ENCODE measurements around the gene MMP2.

Gene MMP2

DNA sequence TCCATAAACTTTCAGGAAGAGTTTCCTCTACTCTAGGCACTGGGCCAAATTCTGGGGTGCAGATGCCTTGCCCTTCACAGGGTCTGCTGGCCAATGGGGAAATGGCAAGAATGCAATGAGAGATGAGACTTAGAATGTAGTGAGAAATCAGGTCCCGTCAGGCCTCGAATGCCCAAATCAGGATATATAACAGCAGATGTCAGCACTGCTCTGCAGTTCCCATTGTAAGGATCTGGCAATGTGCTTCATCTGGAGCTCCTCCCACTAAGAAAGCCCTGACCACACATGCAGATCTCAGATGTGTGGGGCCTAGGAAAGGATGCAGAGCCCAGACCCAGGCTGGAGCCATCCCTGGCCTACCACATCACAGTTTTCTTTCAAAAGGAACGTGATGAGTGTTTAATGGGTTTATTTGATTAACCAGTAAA is 16.0 kb downstream of the MMP2 start:
- DNase-seq (ENCODE audit: low read depth in 2 of 2): no peak

GRCh38 chr16:55495616-55496289 is 16.8 kb downstream of the MMP2 start:
- DNase-seq (ENCODE audit: low read depth in 2 of 2): no peak

DNA sequence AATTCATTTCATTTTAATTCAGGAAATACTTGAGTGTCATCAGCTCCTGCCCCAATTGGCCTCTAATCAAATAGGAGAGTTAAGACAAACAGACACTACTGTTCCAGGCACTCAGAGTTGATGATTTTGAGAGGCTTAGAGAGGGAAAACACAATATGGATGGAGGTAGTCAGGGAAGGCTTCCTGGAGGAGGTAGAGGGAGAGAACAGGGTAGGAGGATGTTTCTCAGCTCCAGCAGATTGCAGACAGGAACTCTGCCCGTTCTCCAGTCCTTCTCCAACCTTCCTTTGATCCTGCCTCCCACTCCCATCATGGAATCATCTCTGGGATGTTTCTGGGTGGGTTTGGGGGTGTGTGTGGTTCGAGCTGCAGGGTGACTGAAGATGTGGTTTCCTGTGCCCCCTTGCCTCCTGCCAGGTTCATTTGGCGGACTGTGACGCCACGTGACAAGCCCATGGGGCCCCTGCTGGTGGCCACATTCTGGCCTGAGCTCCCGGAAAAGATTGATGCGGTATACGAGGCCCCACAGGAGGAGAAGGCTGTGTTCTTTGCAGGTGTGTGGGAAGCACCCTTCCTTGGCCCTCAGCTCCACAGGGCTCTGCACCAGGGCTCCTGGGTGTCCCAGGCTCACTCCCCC is 17.6 kb downstream of the MMP2 start:
- no peak for DNase-seq (ENCODE audit: low read depth in 2 of 2)

GRCh38 chr16:55497558-55497957 is 18.6 kb downstream of the MMP2 start:
- DNase-seq (ENCODE audit: low read depth in 2 of 2): no peak

DNA sequence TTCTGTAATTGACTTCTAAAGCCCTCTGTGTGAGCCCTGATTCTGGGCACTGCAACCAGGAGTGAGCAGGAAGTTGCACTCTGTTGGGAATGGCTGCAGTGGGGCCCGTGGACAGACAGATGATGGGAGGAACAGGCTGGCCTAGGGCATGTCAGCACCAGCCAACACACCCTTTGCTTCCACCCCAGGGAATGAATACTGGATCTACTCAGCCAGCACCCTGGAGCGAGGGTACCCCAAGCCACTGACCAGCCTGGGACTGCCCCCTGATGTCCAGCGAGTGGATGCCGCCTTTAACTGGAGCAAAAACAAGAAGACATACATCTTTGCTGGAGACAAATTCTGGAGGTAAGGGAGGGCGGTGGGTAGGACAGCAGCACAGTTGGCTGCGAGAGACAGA is 19.1 kb downstream of the MMP2 start:
- no peak for DNase-seq (ENCODE audit: low read depth in 2 of 2)

GRCh38 chr16:55499281-55499680 is 20.3 kb downstream of the MMP2 start:
- no peak for DNase-seq (ENCODE audit: low read depth in 2 of 2)

DNA sequence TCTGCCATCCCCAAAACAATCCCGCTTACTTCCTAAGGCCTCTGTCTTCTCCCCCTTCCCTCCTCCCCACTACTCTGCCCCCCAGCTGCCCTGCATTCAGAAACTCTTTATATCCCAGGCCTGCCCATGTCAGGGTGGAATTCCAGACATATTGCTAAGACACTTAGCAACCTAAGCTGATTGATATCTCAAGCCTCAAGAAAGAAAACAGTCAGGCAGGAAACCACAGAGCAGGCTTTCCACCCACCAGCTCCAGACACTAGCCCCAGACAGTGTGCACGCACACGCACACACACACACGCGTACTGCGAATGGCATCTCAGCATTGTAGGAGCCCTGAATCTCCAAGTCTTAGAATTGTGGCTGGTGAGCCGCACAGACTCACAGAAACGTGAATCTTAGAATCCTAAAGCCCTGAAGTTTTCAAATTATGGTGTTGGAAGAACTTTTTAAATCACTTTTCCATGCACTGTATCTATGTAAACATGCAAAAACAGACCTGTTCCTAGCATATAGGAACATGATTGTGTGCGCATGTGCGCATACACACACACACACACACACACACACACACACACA is 21.0 kb downstream of the MMP2 start:
- DNase-seq (ENCODE audit: low read depth in 2 of 2): no peak

- DNase-seq (ENCODE audit: low read depth in 2 of 2): no peak
Measured at GRCh38 chr16:55500530-55501011, 21.6 kb downstream of the MMP2 start.

- DNase-seq (ENCODE audit: low read depth in 2 of 2): no peak
Measured at GRCh38 chr16:55501549-55502322, 22.7 kb downstream of the MMP2 start.

DNA sequence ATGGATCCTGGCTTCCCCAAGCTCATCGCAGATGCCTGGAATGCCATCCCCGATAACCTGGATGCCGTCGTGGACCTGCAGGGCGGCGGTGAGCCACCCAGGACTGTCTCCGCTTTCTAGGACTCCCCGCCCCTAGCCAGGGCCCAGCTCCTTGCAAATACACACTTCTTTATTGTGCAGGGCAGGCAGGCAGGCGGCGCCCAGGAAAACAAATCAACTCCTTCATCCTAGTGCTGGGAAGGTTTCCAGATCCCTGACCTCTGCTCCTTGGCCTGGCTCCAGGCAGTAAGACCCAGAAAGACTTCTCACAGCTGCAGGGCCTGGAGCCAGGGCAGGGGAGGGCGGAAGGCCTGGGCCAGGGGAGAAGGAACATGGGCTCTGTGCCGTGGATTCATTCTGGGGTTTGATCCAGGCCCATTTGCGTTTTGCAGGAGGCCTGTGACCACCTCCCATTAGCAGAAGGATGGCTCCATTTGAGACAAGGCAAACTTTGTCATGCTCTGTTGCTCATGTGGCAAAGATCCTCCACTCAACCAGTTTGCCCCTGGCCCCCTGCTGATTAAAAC is 23.9 kb downstream of the MMP2 start:
- DNase-seq (ENCODE audit: low read depth in 2 of 2): no peak

DNA sequence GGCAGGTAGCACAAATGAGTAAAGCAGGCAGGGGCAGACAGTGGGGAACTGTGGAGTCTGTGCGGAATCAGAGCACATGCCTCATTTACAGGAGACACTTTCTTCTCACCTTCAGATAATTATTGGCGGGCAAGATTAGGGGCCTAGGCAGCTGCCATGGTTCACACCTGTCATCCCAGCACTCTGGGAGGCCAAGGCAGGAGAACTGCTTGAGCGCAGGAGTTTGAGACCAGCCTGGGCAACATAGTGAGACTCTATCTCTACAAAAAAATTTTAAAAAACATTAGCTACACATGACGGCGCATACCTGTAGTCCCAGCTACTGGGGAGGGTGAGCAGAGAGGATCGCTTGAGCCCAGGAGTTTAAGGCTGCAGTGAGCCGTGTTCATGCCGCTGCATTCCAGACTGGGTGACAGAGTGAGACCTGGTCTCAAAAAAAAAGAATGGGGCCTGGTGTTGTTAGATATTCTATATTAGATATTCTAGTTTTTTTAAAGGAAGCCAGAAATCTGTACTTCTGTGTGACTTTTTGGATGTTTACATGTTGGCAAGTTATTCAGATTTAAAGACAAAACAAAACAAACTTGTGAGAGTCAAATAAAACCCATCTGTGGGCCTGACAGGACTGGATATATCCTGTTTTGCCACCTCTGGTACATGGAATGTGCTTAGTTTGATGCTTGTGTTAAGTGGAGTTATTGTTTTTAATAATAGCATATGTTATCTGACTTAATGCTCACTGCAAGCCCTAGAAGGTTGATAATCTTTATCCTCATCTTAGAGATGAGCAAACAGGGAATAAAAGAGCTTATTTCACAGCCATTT is 24.9 kb downstream of the MMP2 start:
- no peak for DNase-seq (ENCODE audit: low read depth in 2 of 2)

GRCh38 chr16:55505333-55506015 is 26.5 kb downstream of the MMP2 start:
- DNase-seq (ENCODE audit: low read depth in 2 of 2): no peak

- DNase-seq (ENCODE audit: low read depth in 2 of 2): no peak
Measured at GRCh38 chr16:55506083-55506482, 27.1 kb downstream of the MMP2 start.

DNA sequence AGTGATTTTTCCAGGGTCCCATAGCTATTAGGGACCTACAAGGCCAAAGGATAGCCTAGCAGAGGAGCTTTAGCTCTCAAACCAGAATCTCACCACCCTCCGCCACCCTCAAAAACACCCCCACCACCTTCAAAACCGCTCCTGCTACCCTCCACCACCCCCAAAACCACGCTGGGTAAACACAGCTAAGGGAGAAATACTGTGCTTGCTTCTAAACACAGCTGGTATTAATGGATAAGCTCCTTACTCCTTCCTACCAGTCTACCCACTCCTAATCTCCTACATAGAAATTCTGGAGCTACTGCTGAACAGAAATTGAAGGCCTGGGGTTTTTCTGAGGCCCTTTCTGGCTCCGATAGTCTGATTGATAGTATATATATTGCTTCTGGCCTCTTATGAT is 27.7 kb downstream of the MMP2 start:
- DNase-seq (ENCODE audit: low read depth in 2 of 2): no peak

DNA sequence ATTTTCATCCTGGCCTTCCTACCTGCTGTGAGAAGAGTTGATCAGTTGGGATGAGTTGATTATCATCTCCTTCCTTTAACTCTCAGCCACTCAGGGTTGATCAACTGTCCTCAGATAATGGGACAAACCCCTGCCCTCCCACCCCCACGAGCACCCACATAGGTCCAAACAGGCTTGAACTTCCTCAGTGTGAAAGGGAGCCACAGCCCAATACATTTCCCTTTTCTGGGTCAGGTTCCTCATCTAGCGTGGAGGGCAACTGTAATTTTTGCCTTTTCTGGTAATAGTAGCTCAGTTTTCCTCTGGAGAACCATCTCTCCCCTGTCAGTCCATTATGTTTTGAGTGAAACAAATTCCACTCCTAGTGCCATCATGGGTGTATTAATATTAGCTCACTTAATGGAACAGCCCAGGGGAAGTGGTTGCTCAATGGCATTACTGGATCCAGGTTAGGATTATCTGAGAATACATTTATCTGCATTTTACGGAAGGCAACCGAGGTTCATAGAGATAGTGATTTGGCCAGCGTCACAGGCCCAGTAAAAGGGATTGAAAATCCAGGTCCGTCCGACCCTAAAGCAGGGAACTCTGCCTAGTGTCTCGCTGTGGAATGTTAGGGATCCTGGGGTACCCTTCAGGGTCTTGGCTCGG is 29.4 kb downstream of the MMP2 start:
- no peak for DNase-seq (ENCODE audit: low read depth in 2 of 2)

DNA sequence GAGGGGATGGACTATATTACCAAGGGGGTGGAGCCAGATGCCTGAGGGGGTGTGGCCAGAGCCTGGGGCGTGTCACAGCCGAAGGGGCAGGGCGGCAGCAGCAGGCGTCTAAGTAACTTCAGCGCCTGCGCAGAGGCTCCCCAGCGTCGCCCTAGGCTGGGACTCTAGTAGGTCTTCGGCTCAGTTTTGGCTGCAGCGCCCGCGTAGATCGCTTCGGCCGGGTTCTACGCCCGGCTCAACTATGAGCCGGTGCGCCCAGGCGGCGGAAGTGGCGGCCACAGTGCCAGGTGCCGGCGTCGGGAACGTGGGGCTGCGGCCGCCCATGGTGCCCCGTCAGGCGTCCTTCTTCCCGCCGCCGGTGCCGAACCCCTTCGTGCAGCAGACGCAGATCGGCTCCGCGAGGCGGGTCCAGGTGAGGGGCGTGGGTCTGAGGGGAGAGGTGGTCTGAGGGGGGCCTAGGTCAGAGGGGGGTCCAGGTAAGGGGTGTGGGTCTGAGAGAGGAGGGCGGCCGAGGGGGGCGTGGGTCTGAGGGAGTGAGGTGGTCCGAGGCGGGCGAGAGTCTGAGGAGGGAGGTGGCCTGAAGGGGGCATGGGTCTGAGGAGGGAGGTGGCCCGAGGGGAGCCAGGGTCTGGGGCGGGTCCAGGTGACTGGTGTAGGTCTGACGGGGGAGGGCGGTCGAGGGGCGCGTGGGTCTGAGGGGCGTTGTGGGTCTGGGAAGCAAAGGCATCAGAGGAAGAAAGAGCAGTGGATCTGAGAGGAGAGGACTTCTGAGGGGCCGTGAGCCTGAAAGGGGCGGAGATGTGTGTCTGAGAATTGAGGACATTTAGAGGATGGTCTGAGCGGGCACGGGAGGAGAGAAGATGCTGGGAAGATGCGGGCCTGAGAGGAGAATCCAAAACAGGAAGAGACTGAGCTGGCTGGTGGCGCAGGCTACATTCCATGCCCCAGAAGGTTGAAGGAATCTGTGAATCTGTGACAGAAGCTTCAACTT is 30.2 kb downstream of the MMP2 start, which contains the start of gene LPCAT2:
Gene LPCAT2 (plus strand): TSS at position 132 of the 991 bp plus-strand sequence. CDS start 110 bp downstream, at position 242.
- no peak for DNase-seq (ENCODE audit: low read depth in 2 of 2)

DNA sequence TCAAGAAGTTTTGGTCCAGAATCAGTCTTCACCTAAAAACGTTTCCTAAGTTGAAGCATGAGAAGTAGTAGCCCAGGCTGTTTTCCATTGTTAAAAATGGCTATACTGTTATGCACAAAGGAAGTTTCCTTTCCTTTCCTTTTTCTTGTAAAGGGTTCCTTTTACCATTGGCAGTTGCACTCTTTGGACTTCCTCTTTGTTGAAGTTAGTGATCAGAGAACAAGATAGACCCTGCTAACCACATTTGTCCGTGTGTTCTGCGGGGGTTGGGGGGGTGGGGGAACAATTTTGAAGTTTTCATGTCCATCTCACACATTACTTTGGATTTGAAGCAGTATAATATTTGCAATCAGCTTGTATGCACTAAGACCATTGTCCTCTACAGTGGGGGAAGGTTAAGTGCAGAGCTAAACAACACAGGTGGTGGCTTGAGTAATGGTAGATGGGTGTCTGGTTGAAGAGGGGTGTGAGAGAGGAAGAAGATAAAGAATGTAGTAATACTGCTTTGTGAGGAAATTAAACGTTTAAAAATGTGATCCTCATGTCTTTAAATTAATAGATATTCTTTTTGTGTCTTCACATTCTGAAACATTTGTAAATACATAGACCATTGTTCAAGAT is 31.3 kb downstream of the MMP2 start:
- DNase-seq (ENCODE audit: low read depth in 2 of 2): no peak

GRCh38 chr16:55512941-55513340 is 33.9 kb downstream of the MMP2 start:
- DNase-seq (ENCODE audit: low read depth in 2 of 2): no peak
